ENCODE measurements around the gene DCC.
A peak's percentile ranks its signal among the peaks of the same experiment; 100 is the strongest.

DCC gene

DNA sequence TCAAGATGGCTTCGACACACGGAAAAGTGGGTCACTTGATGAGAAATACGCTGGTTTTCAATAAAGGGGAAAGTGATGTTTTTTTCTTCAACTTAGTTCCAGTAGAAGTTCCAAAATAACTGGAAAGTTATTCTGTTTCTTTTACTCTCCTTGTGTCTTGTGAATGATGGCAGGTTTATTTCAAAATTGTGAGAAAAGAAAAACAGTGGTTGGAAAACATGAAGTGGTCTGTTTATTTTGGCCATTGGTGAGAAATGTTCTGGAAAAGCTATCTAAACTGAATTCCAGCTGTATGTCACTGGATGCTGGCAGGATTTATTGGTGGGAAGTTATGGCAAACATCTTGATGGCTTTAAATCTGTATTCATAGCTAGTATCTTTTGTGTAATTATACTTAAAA, 484.1 kb downstream of the DCC start:
- WGBS (ENCODE audit: insufficient coverage, insufficient read length), result no CpG with 5 or more reads among the region's 3 CpGs
- Histone ChIP-seq H3K36me3 (ENCODE audit: control insufficient read depth, insufficient read depth, low read length) (no peaks in the 10 kb centered on the region), H3K4me1 (ENCODE audit: control insufficient read depth, insufficient read depth, low read length) (no peaks in the 10 kb centered on the region), H3K27me3 (ENCODE audit: control insufficient read depth, insufficient read depth, low read length) (peaks cover 11% of the 10 kb centered on the region), H3K27ac (ENCODE audit: low read length) (no peak overlapping the region), H3K4me3 (ENCODE audit: low read length) (no peak overlapping the region), H3K9me3 (ENCODE audit: control insufficient read depth, insufficient read depth, low read length) (no peaks in the 10 kb centered on the region)
- DNase-seq (ENCODE audit: low read depth, low spot score), result no peak

DNA sequence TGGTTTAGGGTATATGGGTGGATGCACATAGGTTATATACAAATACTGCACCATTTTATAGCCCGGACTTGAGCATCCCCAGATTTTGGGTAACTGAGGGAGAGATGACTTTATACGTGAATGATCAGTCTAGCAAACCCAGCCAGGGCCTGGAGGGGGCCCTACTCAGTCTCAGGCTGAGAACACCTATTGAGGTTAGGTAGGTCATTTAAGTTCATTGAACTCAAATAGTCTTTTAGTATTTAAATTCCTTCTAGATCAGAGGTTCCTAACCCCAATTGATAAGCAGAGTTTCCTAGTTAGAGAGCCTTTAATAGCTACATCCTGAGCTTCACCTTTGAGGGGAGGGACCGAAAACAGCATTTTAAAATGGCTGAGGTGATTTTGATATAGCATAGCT, 487.0 kb downstream of the DCC start:
- no peaks in the 10 kb centered on the region for H3K36me3 ChIP-seq (ENCODE audit: control insufficient read depth, insufficient read depth, low read length)
- DNase-seq (ENCODE audit: low read depth, low spot score), result no peak
- no peaks in the 10 kb centered on the region for H3K9me3 ChIP-seq (ENCODE audit: control insufficient read depth, insufficient read depth, low read length)
- WGBS (ENCODE audit: insufficient coverage, insufficient read length), result no CpG with 5 or more reads among the region's 3 CpGs
- no peak overlapping the region for H3K27ac ChIP-seq (ENCODE audit: low read length)
- no peaks in the 10 kb centered on the region for H3K4me1 ChIP-seq (ENCODE audit: control insufficient read depth, insufficient read depth, low read length)
- H3K4me3 ChIP-seq (ENCODE audit: low read length), result no peak overlapping the region
- H3K27me3 ChIP-seq (ENCODE audit: control insufficient read depth, insufficient read depth, low read length), result peaks cover 11% of the 10 kb centered on the region

DNA sequence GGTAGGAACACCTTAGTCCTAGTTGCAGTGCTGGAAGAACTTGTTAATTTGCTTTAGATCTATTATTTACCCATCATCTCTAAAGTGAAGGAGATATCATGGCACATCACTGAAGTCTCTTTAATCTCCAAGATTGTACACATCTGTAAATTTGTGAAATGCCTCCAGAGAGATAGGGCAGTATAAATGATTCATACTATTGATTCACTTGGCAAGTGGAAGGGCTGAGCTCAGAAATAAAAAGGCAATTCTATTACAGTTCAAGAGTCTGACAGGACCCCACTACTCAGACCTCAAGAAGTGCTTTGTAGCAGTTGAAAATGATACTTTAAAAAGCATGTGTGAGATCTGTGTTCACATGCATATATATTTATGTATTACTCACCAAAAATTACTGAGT, 489.3 kb downstream of the DCC start:
- Histone ChIP-seq H3K36me3 (ENCODE audit: control insufficient read depth, insufficient read depth, low read length) (no peaks in the 10 kb centered on the region), H3K4me3 (ENCODE audit: low read length) (no peak overlapping the region), H3K9me3 (ENCODE audit: control insufficient read depth, insufficient read depth, low read length) (no peaks in the 10 kb centered on the region), H3K27me3 (ENCODE audit: control insufficient read depth, insufficient read depth, low read length) (peaks cover 11% of the 10 kb centered on the region), H3K27ac (ENCODE audit: low read length) (no peak overlapping the region), H3K4me1 (ENCODE audit: control insufficient read depth, insufficient read depth, low read length) (no peaks in the 10 kb centered on the region)
- DNase-seq (ENCODE audit: low read depth, low spot score), result no peak

DNA sequence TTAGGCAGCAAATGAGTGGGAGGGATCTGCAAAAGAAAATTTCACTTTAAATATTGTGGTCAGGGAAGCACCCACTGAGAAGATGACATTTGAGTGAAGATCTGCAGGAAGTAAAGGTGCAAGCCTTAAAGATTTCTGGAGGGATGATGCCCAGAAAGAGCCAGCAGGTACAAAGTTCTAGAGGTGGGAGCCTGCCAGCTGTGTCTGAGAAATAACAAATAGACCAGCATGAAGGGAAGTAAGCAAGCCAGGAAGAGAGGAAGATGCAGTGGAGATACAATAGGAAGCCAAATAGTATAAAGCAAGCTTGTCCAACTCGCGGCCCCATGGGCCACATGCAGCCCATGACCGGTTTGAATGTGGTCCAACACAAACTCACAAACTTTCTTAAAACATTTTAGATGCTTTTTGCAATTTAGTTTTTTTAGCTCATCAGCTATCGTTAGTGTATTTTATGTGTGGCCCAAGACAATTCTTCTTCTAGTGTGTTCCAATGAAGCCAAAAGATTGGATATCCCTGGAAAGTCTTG, 489.9 kb downstream of the DCC start:
- Histone ChIP-seq H3K4me3 (ENCODE audit: low read length) (no peak overlapping the region), H3K27ac (ENCODE audit: low read length) (no peak overlapping the region), H3K9me3 (ENCODE audit: control insufficient read depth, insufficient read depth, low read length) (no peaks in the 10 kb centered on the region), H3K27me3 (ENCODE audit: control insufficient read depth, insufficient read depth, low read length) (peaks cover 11% of the 10 kb centered on the region), H3K4me1 (ENCODE audit: control insufficient read depth, insufficient read depth, low read length) (no peaks in the 10 kb centered on the region), H3K36me3 (ENCODE audit: control insufficient read depth, insufficient read depth, low read length) (no peaks in the 10 kb centered on the region)
- DNase-seq (ENCODE audit: low read depth, low spot score), result no peak
- no CpG with 5 or more reads among the region's 4 CpGs for WGBS (ENCODE audit: insufficient coverage, insufficient read length)

DNA sequence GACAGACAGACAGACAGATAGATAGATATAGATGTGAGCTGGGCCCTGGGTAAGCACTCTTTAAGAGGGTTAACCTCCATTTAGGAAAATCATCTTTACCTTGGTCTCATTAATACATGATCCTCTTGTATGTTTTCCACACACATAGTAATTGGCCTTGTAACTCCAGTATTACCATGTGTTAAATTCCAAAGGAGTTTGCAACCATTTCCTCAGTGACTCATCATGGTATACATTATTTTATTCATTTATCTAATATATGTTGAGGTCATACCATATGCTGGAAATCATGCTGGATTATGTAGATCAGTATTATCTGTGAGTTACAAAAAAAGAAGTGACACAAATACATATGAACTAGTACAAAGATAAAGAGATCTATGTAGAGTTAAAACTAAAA, 504.3 kb downstream of the DCC start:
- H3K4me3 ChIP-seq (ENCODE audit: low read length), result no peak overlapping the region
- no peaks in the 10 kb centered on the region for H3K36me3 ChIP-seq (ENCODE audit: control insufficient read depth, insufficient read depth, low read length)
- no peaks in the 10 kb centered on the region for H3K27me3 ChIP-seq (ENCODE audit: control insufficient read depth, insufficient read depth, low read length)
- DNase-seq (ENCODE audit: low read depth, low spot score), result no peak
- no peaks in the 10 kb centered on the region for H3K4me1 ChIP-seq (ENCODE audit: control insufficient read depth, insufficient read depth, low read length)
- H3K27ac ChIP-seq (ENCODE audit: low read length), result no peak overlapping the region
- no peaks in the 10 kb centered on the region for H3K9me3 ChIP-seq (ENCODE audit: control insufficient read depth, insufficient read depth, low read length)

DNA sequence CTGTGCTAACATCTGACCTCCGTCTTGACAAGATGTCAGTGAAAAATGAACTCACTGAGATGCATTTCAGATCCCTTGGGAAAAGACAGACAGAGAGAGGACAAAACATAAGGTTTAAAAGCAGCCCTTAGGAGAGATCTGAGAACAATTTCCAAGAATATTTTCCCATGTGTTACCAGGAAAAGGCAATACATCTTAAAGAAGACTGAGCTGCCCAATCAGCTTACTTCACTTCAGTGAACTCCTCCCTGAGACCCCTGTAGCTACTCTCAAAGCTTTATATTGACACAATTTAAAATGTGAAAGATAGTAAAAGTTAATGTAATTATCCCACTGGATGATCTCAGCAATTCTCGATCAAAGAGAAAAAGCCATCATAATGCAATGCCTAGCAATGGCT, 505.0 kb downstream of the DCC start:
- H3K27me3 ChIP-seq (ENCODE audit: control insufficient read depth, insufficient read depth, low read length), result no peaks in the 10 kb centered on the region
- H3K9me3 ChIP-seq (ENCODE audit: control insufficient read depth, insufficient read depth, low read length), result no peaks in the 10 kb centered on the region
- DNase-seq (ENCODE audit: low read depth, low spot score), result no peak
- no peak overlapping the region for H3K4me3 ChIP-seq (ENCODE audit: low read length)
- no peaks in the 10 kb centered on the region for H3K4me1 ChIP-seq (ENCODE audit: control insufficient read depth, insufficient read depth, low read length)
- no peaks in the 10 kb centered on the region for H3K36me3 ChIP-seq (ENCODE audit: control insufficient read depth, insufficient read depth, low read length)
- H3K27ac ChIP-seq (ENCODE audit: low read length), result no peak overlapping the region
- WGBS (ENCODE audit: insufficient coverage, insufficient read length), result no CpG with 5 or more reads among the region's 2 CpGs

DNA sequence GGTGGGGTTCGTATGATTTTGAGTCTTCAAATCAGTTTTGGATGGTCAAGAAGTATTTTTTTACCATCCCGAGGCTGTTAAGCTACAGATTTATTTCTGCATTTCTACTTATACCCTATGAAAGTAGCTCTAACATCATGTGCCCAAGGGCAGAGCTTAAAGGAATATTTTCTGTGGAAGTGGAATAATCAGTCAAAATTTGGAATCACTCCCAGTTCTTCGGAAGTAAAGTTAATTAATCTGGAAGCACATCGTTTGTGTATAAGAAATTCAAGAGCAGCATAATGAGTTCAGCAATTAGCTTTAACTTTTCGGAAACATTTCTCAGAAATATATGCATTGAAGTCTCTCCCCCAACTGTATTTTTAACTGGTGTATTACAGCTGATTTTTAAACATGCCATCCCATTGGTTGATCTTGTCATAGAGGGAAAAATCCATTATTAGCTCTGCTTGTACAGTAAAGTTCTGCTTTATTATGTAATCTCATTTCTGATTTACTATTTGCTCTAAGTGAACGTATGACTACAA, 510.1 kb downstream of the DCC start:
- Histone ChIP-seq H3K27me3 (ENCODE audit: control insufficient read depth, insufficient read depth, low read length) (no peaks in the 10 kb centered on the region), H3K36me3 (ENCODE audit: control insufficient read depth, insufficient read depth, low read length) (no peaks in the 10 kb centered on the region), H3K9me3 (ENCODE audit: control insufficient read depth, insufficient read depth, low read length) (no peaks in the 10 kb centered on the region), H3K4me3 (ENCODE audit: low read length) (no peak overlapping the region), H3K27ac (ENCODE audit: low read length) (no peak overlapping the region), H3K4me1 (ENCODE audit: control insufficient read depth, insufficient read depth, low read length) (no peaks in the 10 kb centered on the region)
- no CpG with 5 or more reads among the region's 6 CpGs for WGBS (ENCODE audit: insufficient coverage, insufficient read length)
- no peak for DNase-seq (ENCODE audit: low read depth, low spot score)

DNA sequence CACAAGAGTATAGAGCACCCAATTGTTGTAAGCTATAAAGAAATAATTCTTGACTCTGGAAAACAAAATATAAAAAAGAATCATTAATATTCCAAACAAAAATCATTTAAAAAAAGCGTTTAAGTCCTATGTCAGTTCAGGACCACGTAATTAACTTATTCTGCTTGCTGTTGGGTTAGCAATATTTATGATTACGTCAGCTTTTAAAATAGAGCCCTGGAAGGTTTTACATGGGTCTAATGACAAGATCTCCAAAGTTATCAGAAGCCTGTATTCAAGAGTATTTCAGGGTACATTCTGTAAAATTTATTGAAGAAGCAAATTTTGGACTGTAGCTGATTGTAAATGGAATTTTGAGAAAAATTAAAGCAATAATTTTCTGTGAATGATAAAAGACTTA, 521.6 kb downstream of the DCC start:
- WGBS (ENCODE audit: insufficient coverage, insufficient read length), result no CpG with 5 or more reads among the region's 3 CpGs
- DNase-seq (ENCODE audit: low read depth, low spot score), result no peak
- Histone ChIP-seq H3K27me3 (ENCODE audit: control insufficient read depth, insufficient read depth, low read length) (no peaks in the 10 kb centered on the region), H3K36me3 (ENCODE audit: control insufficient read depth, insufficient read depth, low read length) (no peaks in the 10 kb centered on the region), H3K27ac (ENCODE audit: low read length) (no peak overlapping the region), H3K9me3 (ENCODE audit: control insufficient read depth, insufficient read depth, low read length) (no peaks in the 10 kb centered on the region), H3K4me3 (ENCODE audit: low read length) (no peak overlapping the region), H3K4me1 (ENCODE audit: control insufficient read depth, insufficient read depth, low read length) (no peaks in the 10 kb centered on the region)

DNA sequence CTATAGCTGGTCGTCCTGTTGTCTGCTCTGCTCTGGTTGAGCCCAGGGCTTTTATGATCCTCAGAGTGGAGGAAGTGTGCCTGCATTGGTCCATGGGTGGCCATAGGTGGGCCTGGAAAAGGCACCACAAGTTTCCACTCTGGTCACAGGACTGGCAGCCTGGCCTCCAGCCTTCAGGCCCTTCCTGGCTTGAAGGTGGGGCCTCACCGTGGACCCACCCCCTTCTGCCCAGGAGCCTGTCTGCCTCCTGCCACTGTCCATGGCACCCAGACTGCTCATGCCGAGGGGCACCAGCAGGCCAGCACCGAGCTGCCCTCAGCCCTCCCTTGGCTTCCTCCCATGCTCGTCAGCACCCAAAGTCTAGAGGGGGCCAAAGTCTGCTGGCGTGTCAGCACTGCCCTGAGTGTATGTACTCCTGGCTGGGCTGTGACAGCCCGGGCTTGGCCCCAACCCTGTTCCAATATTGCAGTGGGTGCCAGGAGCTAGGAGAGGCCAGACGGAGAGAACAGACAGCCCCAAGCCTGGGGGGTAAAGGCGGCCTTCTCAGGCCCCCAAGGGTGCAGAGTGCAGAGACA, 529.4 kb downstream of the DCC start:
- H3K4me3 ChIP-seq (ENCODE audit: low read length), result no peak overlapping the region
- H3K9me3 ChIP-seq (ENCODE audit: control insufficient read depth, insufficient read depth, low read length), result no peaks in the 10 kb centered on the region
- DNase-seq (ENCODE audit: low read depth, low spot score), result no peak
- no peak overlapping the region for H3K27ac ChIP-seq (ENCODE audit: low read length)
- H3K27me3 ChIP-seq (ENCODE audit: control insufficient read depth, insufficient read depth, low read length), result no peaks in the 10 kb centered on the region
- WGBS (ENCODE audit: insufficient coverage, insufficient read length), result no CpG with 5 or more reads among the region's 9 CpGs
- H3K36me3 ChIP-seq (ENCODE audit: control insufficient read depth, insufficient read depth, low read length), result no peaks in the 10 kb centered on the region
- peaks cover 3% of the 10 kb centered on the region for H3K4me1 ChIP-seq (ENCODE audit: control insufficient read depth, insufficient read depth, low read length)

DNA sequence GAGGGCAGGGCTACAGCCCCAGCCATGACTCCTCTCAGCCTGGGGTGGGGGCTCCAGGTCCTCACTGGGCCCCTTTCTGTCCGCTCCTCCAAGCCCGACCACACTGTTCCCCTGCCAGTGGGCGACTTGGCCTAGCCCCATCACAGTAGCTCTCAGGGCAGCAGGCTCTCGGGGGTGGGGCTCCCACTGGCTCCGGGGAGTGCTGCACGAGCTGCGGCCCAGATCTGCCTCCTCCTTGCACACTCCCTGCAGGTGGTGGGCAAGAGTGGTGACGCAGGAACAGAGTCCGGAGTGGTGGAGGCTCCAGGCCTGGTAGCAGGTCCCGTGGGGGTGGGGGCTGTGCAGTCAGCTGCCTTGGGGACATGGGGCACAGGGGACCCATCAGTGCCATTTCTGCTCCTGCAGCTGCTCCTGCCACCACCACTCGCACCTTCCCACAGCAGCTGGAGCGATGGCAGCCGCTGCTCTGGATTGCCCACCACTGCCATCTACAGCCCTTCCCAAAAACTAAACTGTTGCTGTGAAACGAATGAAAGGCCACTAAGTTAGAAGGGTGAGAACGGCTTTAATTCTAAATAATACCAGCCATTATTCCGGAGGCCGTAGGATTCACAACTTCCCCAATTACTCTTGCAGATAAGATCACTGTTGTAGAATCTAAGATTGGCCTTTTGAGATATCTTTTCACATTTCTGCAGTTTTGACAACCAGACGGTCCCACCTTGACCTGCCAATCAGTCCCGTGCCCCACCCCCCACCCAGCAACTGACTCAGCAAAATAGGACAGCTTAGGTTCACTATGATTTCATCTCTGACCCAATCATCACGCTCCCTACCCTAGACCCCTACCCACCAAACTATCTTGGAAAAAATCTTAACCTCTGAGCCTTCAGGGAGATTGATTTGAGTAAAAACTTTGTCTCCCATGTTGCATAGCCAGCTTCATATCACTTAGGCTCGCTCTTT, 530.2 kb downstream of the DCC start:
- Histone ChIP-seq H3K4me1 (ENCODE audit: control insufficient read depth, insufficient read depth, low read length) (peaks cover 3% of the 10 kb centered on the region), H3K36me3 (ENCODE audit: control insufficient read depth, insufficient read depth, low read length) (no peaks in the 10 kb centered on the region), H3K4me3 (ENCODE audit: low read length) (no peak overlapping the region), H3K9me3 (ENCODE audit: control insufficient read depth, insufficient read depth, low read length) (no peaks in the 10 kb centered on the region), H3K27ac (ENCODE audit: low read length) (no peak overlapping the region), H3K27me3 (ENCODE audit: control insufficient read depth, insufficient read depth, low read length) (no peaks in the 10 kb centered on the region)
- peak; percentile 22 for DNase-seq (ENCODE audit: low read depth, low spot score)
- no CpG with 5 or more reads among the region's 21 CpGs for WGBS (ENCODE audit: insufficient coverage, insufficient read length)
